Measurements from ENCODE around the gene NUCKS1.

- TF ChIP-seq POLR2A (IDR thresholded peaks at IDR 0.05) (no peak), EP300 (IDR thresholded peaks at IDR 0.05) (no peak)
- TF ChIP-seq, protein P1, sequence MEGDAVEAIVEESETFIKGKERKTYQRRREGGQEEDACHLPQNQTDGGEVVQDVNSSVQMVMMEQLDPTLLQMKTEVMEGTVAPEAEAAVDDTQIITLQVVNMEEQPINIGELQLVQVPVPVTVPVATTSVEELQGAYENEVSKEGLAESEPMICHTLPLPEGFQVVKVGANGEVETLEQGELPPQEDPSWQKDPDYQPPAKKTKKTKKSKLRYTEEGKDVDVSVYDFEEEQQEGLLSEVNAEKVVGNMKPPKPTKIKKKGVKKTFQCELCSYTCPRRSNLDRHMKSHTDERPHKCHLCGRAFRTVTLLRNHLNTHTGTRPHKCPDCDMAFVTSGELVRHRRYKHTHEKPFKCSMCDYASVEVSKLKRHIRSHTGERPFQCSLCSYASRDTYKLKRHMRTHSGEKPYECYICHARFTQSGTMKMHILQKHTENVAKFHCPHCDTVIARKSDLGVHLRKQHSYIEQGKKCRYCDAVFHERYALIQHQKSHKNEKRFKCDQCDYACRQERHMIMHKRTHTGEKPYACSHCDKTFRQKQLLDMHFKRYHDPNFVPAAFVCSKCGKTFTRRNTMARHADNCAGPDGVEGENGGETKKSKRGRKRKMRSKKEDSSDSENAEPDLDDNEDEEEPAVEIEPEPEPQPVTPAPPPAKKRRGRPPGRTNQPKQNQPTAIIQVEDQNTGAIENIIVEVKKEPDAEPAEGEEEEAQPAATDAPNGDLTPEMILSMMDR (IDR thresholded peaks at IDR 0.05) = no peak
Measured at GRCh38 chr1:205710201-205711062, 39.5 kb downstream of the NUCKS1 start.
